Measurements from ENCODE around the gene TRUB1. TPM values are rescaled to one million over a fixed set of nuclear protein-coding genes. Genes with fewer than 3 reads are reported as not detected.

Gene TRUB1
- total and polyA plus RNA-seq, 2 experiments from 2014 or later = 17.4 to 19.6 TPM

DNA sequence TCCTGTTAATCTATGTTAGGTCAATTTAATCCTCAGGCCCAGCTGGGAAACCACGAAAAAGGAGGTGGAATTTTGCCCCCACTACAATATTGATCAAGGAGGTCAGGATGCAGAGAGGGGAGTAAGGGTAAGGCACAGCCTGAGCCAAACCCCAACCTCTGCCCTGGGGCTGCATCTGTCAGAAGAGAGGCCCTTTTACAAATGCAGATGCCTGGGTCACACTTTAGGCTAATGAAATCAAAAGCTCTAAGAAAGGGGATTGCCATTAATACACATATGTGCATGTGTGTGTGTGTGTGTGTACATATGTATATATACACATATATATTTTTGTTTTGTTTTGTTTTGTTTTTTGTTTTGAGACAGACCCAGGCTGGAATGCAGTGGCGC, 25.5 kb upstream of the TRUB1 start:
- WGBS, 2 experiments (ENCODE audit: low coverage in 1 of 2, low lambda C conversion rate in 2 of 2, missing lambda C conversion rate in 2 of 2) = 46 to 57% methylated on average over 2 of the region's 2 CpGs
- Histone ChIP-seq H3K79me2 (ENCODE audit: insufficient read depth) (no peaks in the 10 kb centered on the region), H3K36me3 (ENCODE audit: low read depth) (no peaks in the 10 kb centered on the region), H3K4me1 (ENCODE audit: insufficient read depth) (no peaks in the 10 kb centered on the region), H4K20me1 (ENCODE audit: insufficient read depth) (no peaks in the 10 kb centered on the region), H2AFZ (no peak overlapping the region), H3K27ac (no peak overlapping the region), H3K9me2 (ENCODE audit: insufficient read depth) (no peaks in the 10 kb centered on the region), H3K4me2 (ENCODE audit: unreplicated experiment) (no peak overlapping the region), H3F3A (ENCODE audit: insufficient read depth) (no peaks in the 10 kb centered on the region), H3K4me3 (no peak overlapping the region), H3K9me3 (ENCODE audit: low read depth) (no peaks in the 10 kb centered on the region), H3K9ac (no peak overlapping the region), H3K27me3 (replicated peaks; ENCODE audit: insufficient read depth) (peaks cover 12% of the 10 kb centered on the region; the same call in 1 of the 2 replicates)
- DNase-seq = no peak
- TF ChIP-seq EZH2 (IDR thresholded peaks at IDR 0.05; ENCODE audit: insufficient read depth, poor library complexity, severe bottlenecking) (no peak), EZH2phosphoT487 (IDR thresholded peaks at IDR 0.05; ENCODE audit: insufficient read depth, low read depth) (no peak)
- in situ Hi-C loops (cut with MboI) = no loop called here

DNA sequence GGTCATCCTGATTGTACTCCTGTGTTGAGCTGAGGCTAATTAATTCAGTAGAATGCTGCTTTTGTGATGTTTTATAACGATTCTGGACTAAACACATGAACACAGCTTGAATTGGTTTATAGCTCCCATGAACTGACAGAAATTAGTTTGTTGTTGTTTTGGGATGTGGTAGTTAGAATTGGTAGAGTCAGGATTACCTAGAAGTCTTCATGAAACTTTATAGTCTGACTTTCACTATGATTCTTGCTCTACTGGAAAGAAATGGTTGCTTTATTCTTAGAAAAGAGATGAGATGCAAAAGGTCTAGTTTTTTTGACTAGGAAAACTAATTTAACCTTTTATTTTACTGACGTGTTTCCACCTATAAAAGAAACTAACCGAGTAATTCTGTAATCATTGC, 23.4 kb upstream of the TRUB1 start:
- Histone ChIP-seq H3K36me3 (ENCODE audit: low read depth) (no peaks in the 10 kb centered on the region), H3K27me3 (replicated peaks; ENCODE audit: insufficient read depth) (peaks cover 19% of the 10 kb centered on the region; the same call in 1 of the 2 replicates), H3K9me3 (ENCODE audit: low read depth) (no peaks in the 10 kb centered on the region), H3F3A (ENCODE audit: insufficient read depth) (no peaks in the 10 kb centered on the region), H3K4me1 (ENCODE audit: insufficient read depth) (no peaks in the 10 kb centered on the region), H3K9ac (no peak overlapping the region), H3K4me3 (no peak overlapping the region), H3K27ac (no peak overlapping the region), H3K4me2 (ENCODE audit: unreplicated experiment) (no peak overlapping the region), H4K20me1 (ENCODE audit: insufficient read depth) (no peaks in the 10 kb centered on the region), H3K9me2 (ENCODE audit: insufficient read depth) (no peaks in the 10 kb centered on the region), H2AFZ (no peak overlapping the region), H3K79me2 (ENCODE audit: insufficient read depth) (no peaks in the 10 kb centered on the region)
- WGBS, 2 experiments (ENCODE audit: low coverage in 1 of 2, low lambda C conversion rate in 2 of 2, missing lambda C conversion rate in 2 of 2) = 56 to 59% methylated on average over 3 of the region's 3 CpGs
- no peak for TF ChIP-seq EZH2phosphoT487 (IDR thresholded peaks at IDR 0.05; ENCODE audit: insufficient read depth, low read depth)
- TF ChIP-seq EZH2 (IDR thresholded peaks at IDR 0.05; ENCODE audit: insufficient read depth, poor library complexity, severe bottlenecking) = no peak
- DNase-seq = no peak
- in situ Hi-C loops (cut with MboI) = no loop called here

DNA sequence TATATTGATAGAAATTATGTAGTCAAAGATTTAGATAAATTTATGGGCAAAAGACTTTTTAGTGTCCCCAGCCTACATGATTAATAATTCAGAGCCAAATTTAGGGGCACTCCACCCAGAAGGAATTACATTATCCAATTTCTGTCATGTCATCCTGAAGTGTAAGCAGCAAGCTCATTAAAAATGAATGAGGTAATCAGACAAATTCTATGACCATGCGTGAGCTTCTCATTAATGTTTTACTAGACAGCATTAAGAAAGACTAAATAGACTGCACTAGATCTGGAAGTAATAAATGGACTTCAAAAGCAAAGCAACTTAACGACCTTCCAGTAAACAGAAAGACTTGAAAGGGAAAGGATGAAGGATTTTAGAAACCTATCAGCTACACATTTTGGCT, 22.7 kb upstream of the TRUB1 start:
- WGBS, 2 experiments (ENCODE audit: low coverage in 1 of 2, low lambda C conversion rate in 2 of 2, missing lambda C conversion rate in 2 of 2) = 7 to 9% methylated on average over 2 of the region's 2 CpGs
- DNase-seq = no peak
- in situ Hi-C loops (cut with MboI) = no loop called here
- H4K20me1 ChIP-seq (ENCODE audit: insufficient read depth) = no peaks in the 10 kb centered on the region
- no peaks in the 10 kb centered on the region for H3K36me3 ChIP-seq (ENCODE audit: low read depth)
- TF ChIP-seq EZH2 (IDR thresholded peaks at IDR 0.05; ENCODE audit: insufficient read depth, poor library complexity, severe bottlenecking) = no peak
- no peak for TF ChIP-seq EZH2phosphoT487 (IDR thresholded peaks at IDR 0.05; ENCODE audit: insufficient read depth, low read depth)
- H3K27me3 ChIP-seq (replicated peaks; ENCODE audit: insufficient read depth) = peaks cover 22% of the 10 kb centered on the region; the same call in 1 of the 2 replicates
- H2AFZ ChIP-seq = no peak overlapping the region
- H3F3A ChIP-seq (ENCODE audit: insufficient read depth) = no peaks in the 10 kb centered on the region
- H3K79me2 ChIP-seq (ENCODE audit: insufficient read depth) = no peaks in the 10 kb centered on the region
- no peak overlapping the region for H3K9ac ChIP-seq
- no peak overlapping the region for H3K27ac ChIP-seq
- H3K9me2 ChIP-seq (ENCODE audit: insufficient read depth) = no peaks in the 10 kb centered on the region
- H3K4me2 ChIP-seq (ENCODE audit: unreplicated experiment) = no peak overlapping the region
- no peaks in the 10 kb centered on the region for H3K4me1 ChIP-seq (ENCODE audit: insufficient read depth)
- H3K9me3 ChIP-seq (ENCODE audit: low read depth) = no peaks in the 10 kb centered on the region
- H3K4me3 ChIP-seq = no peak overlapping the region

GRCh38 chr10:114916653-114917052, 21.3 kb upstream of the TRUB1 start:
- no peaks in the 10 kb centered on the region for H3K4me1 ChIP-seq (ENCODE audit: insufficient read depth)
- H3K4me3 ChIP-seq = no peak overlapping the region
- 74 to 79% methylated on average over 10 of the region's 10 CpGs for WGBS, 2 experiments (ENCODE audit: low coverage in 1 of 2, low lambda C conversion rate in 2 of 2, missing lambda C conversion rate in 2 of 2)
- H4K20me1 ChIP-seq (ENCODE audit: insufficient read depth) = no peaks in the 10 kb centered on the region
- H2AFZ ChIP-seq = no peak overlapping the region
- TF ChIP-seq EZH2phosphoT487 (IDR thresholded peaks at IDR 0.05; ENCODE audit: insufficient read depth, low read depth) = no peak
- no peak for TF ChIP-seq EZH2 (IDR thresholded peaks at IDR 0.05; ENCODE audit: insufficient read depth, poor library complexity, severe bottlenecking)
- no peaks in the 10 kb centered on the region for H3K9me2 ChIP-seq (ENCODE audit: insufficient read depth)
- H3K27ac ChIP-seq = no peak overlapping the region
- in situ Hi-C loops (cut with MboI) = no loop called here
- no peaks in the 10 kb centered on the region for H3K79me2 ChIP-seq (ENCODE audit: insufficient read depth)
- no peaks in the 10 kb centered on the region for H3K36me3 ChIP-seq (ENCODE audit: low read depth)
- no peak overlapping the region for H3K9ac ChIP-seq
- H3K9me3 ChIP-seq (ENCODE audit: low read depth) = no peaks in the 10 kb centered on the region
- peaks cover 28% of the 10 kb centered on the region; the same call in 1 of the 2 replicates for H3K27me3 ChIP-seq (replicated peaks; ENCODE audit: insufficient read depth)
- no peak overlapping the region for H3K4me2 ChIP-seq (ENCODE audit: unreplicated experiment)
- no peaks in the 10 kb centered on the region for H3F3A ChIP-seq (ENCODE audit: insufficient read depth)
- no peak for DNase-seq

- DNase-seq = no peak
- Histone ChIP-seq H3F3A (ENCODE audit: insufficient read depth) (no peaks in the 10 kb centered on the region), H3K9me2 (ENCODE audit: insufficient read depth) (no peaks in the 10 kb centered on the region), H4K20me1 (ENCODE audit: insufficient read depth) (no peaks in the 10 kb centered on the region), H3K27me3 (replicated peaks; ENCODE audit: insufficient read depth) (peaks cover 34% of the 10 kb centered on the region; the same call in 1 of the 2 replicates), H3K9me3 (ENCODE audit: low read depth) (no peaks in the 10 kb centered on the region), H3K36me3 (ENCODE audit: low read depth) (no peaks in the 10 kb centered on the region), H3K4me3 (no peak overlapping the region), H2AFZ (no peak overlapping the region), H3K79me2 (ENCODE audit: insufficient read depth) (no peaks in the 10 kb centered on the region), H3K4me2 (ENCODE audit: unreplicated experiment) (no peak overlapping the region), H3K4me1 (ENCODE audit: insufficient read depth) (no peaks in the 10 kb centered on the region), H3K27ac (no peak overlapping the region), H3K9ac (no peak overlapping the region)
- 36 to 70% methylated on average over 1 of the region's 1 CpG for WGBS, 2 experiments (ENCODE audit: low coverage in 1 of 2, low lambda C conversion rate in 2 of 2, missing lambda C conversion rate in 2 of 2)
- TF ChIP-seq EZH2phosphoT487 (IDR thresholded peaks at IDR 0.05; ENCODE audit: insufficient read depth, low read depth) (no peak), EZH2 (IDR thresholded peaks at IDR 0.05; ENCODE audit: insufficient read depth, poor library complexity, severe bottlenecking) (no peak)
- in situ Hi-C loops (cut with MboI) = no loop called here
These were observed 20.5 kb upstream of the TRUB1 start for GRCh38 chr10:114917459-114917858.
